ENCODE measurements around the gene PARN. TPM values are rescaled to one million over a fixed set of nuclear protein-coding genes. Genes with fewer than 3 reads are reported as not detected.

Gene PARN
- total and polyA plus RNA-seq, 2 of the 4 experiments (the other 2 are of a cell fraction) = 24.6 to 25.1 TPM

DNA sequence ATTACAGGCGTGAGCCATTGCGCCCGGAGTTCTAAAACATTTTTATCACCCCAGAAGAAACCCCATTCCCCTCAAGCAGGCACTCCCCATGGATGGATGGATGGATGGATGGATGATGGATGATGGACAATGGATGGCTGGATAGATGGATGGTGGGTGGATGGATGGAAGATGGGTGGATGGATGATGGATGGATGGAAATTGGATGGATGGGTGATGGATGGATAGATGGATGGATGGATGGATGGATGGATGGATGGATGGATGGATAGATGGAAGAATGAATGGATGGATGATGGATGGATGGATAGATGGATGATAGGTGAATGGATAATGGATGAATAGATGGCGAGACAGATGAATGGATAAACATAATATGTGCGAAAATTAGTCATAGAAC lies 47.6 kb upstream of the PARN start:
- H3K4ac ChIP-seq (ENCODE audit: low read depth, low read length) = no peak overlapping the region
- intact Hi-C loops (cut with micrococcal nuclease) = no loop called here
- H3K56ac ChIP-seq (ENCODE audit: extremely low read depth, insufficient read depth, low read length) = no peak overlapping the region
- H2AK5ac ChIP-seq (ENCODE audit: low read depth, low read length) = no peak overlapping the region
- in situ Hi-C loops (cut with MboI; ENCODE audit: low sequenced_read_pairs) = no loop called here
- no peaks in the 10 kb centered on the region for H3K4me1 ChIP-seq (ENCODE audit: control insufficient read depth, insufficient read depth, low read length)
- H4K91ac ChIP-seq (ENCODE audit: insufficient read depth, low read depth, low read length) = no peak overlapping the region
- H3K9me3 ChIP-seq (ENCODE audit: control insufficient read depth, insufficient read depth, low read length) = no peaks in the 10 kb centered on the region
- CTCF ChIA-PET = no interaction called here
- POLR2A ChIA-PET (ENCODE audit: unreplicated experiment) = no interaction called here
- no peak overlapping the region for H3K9ac ChIP-seq (ENCODE audit: low read depth, low read length)
- ATAC-seq (ENCODE audit: low read depth) = no peak
- dilution Hi-C loops (cut with HindIII; ENCODE audit: low sequenced_read_pairs, unreplicated experiment) = no loop called here
- H3K36me3 ChIP-seq (ENCODE audit: control insufficient read depth, insufficient read depth, low read length) = no peaks in the 10 kb centered on the region
- no peak overlapping the region for H2BK5ac ChIP-seq (ENCODE audit: low read depth, low read length, poor library complexity, severe bottlenecking)
- H3K18ac ChIP-seq (ENCODE audit: low read depth, low read length) = no peak overlapping the region
- no peak overlapping the region for H2AK9ac ChIP-seq (replicated peaks; ENCODE audit: low read depth, low read length, poor library complexity)
- no peak overlapping the region for H3K23ac ChIP-seq (ENCODE audit: low read depth, low read length)
- no peaks in the 10 kb centered on the region for H3K27me3 ChIP-seq (ENCODE audit: control insufficient read depth, insufficient read depth, low read length)
- no peak overlapping the region for H2BK15ac ChIP-seq (ENCODE audit: low read depth, low read length)
- no peak overlapping the region for H4K5ac ChIP-seq (ENCODE audit: low read depth, low read length)
- no peak overlapping the region for H3K4me2 ChIP-seq (ENCODE audit: low read depth, low read length)
- H3K79me1 ChIP-seq (ENCODE audit: low read depth in 1 of 2, low read length in 2 of 2) = no peaks in the 10 kb centered on the region
- BruUV-seq (replicated peaks) = no TSS peak
- 57% methylated on average over 2 of the region's 5 CpGs; no CpG with 5 or more reads in 1 of the 2 experiments for WGBS, 2 experiments (ENCODE audit: extremely low coverage in 2 of 2, insufficient read length in 1 of 2)
- TF ChIP-seq RCOR1 (IDR thresholded peaks at IDR 0.05; ENCODE audit: insufficient replicate concordance, low read length) (no peak), POLR2A (IDR thresholded peaks at IDR 0.05; ENCODE audit: low read depth, low read length) (no peak), RFX5 (IDR thresholded peaks at IDR 0.05; ENCODE audit: low read depth, low read length) (no peak), CEBPB (IDR thresholded peaks at IDR 0.05; ENCODE audit: low read depth, low read length) (no peak), BHLHE40 (IDR thresholded peaks at IDR 0.05; ENCODE audit: low read depth, low read length) (no peak), NFE2L2 (IDR thresholded peaks at IDR 0.05; ENCODE audit: low read depth, low read length) (no peak), MAZ (IDR thresholded peaks at IDR 0.05; ENCODE audit: borderline replicate concordance, low read depth, low read length) (no peak), CHD1 (IDR thresholded peaks at IDR 0.05; ENCODE audit: low read depth, low read length) (no peak), SMC3 (IDR thresholded peaks at IDR 0.05; ENCODE audit: low read depth, low read length) (no peak), MAFK (IDR thresholded peaks at IDR 0.05; ENCODE audit: low read depth, low read length) (no peak), MXI1 (IDR thresholded peaks at IDR 0.05; ENCODE audit: borderline replicate concordance, low read depth, low read length) (no peak), RAD21 (IDR thresholded peaks at IDR 0.05; ENCODE audit: low read length) (no peak), FOS (IDR thresholded peaks at IDR 0.05; ENCODE audit: low read depth, low read length) (no peak)
- TF ChIP-seq, protein P1, sequence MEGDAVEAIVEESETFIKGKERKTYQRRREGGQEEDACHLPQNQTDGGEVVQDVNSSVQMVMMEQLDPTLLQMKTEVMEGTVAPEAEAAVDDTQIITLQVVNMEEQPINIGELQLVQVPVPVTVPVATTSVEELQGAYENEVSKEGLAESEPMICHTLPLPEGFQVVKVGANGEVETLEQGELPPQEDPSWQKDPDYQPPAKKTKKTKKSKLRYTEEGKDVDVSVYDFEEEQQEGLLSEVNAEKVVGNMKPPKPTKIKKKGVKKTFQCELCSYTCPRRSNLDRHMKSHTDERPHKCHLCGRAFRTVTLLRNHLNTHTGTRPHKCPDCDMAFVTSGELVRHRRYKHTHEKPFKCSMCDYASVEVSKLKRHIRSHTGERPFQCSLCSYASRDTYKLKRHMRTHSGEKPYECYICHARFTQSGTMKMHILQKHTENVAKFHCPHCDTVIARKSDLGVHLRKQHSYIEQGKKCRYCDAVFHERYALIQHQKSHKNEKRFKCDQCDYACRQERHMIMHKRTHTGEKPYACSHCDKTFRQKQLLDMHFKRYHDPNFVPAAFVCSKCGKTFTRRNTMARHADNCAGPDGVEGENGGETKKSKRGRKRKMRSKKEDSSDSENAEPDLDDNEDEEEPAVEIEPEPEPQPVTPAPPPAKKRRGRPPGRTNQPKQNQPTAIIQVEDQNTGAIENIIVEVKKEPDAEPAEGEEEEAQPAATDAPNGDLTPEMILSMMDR (conservative IDR thresholded peaks at IDR 0.05; ENCODE audit: low read depth, low read length) = no peak
- TF ChIP-seq, protein P2, sequence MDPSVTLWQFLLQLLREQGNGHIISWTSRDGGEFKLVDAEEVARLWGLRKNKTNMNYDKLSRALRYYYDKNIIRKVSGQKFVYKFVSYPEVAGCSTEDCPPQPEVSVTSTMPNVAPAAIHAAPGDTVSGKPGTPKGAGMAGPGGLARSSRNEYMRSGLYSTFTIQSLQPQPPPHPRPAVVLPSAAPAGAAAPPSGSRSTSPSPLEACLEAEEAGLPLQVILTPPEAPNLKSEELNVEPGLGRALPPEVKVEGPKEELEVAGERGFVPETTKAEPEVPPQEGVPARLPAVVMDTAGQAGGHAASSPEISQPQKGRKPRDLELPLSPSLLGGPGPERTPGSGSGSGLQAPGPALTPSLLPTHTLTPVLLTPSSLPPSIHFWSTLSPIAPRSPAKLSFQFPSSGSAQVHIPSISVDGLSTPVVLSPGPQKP (IDR thresholded peaks at IDR 0.05; ENCODE audit: borderline replicate concordance, low read depth, low read length) = no peak
- TF ChIP-seq, protein P3, sequence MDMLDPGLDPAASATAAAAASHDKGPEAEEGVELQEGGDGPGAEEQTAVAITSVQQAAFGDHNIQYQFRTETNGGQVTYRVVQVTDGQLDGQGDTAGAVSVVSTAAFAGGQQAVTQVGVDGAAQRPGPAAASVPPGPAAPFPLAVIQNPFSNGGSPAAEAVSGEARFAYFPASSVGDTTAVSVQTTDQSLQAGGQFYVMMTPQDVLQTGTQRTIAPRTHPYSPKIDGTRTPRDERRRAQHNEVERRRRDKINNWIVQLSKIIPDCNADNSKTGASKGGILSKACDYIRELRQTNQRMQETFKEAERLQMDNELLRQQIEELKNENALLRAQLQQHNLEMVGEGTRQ (IDR thresholded peaks at IDR 0.05; ENCODE audit: low read depth, low read length) = no peak
- no peak for DNase-seq
- H3K9me1 ChIP-seq (ENCODE audit: insufficient read depth, low read length) = no peaks in the 10 kb centered on the region
- H4K8ac ChIP-seq (ENCODE audit: low read depth in 2 of 2, low read length in 2 of 2) = no peak overlapping the region
- no peak overlapping the region for H3K27ac ChIP-seq (ENCODE audit: insufficient read depth, low read length)
- no peak overlapping the region for H2BK20ac ChIP-seq (ENCODE audit: low read depth, low read length)
- H2BK120ac ChIP-seq (ENCODE audit: low read depth, low read length) = no peak overlapping the region
- no peak overlapping the region for H2AFZ ChIP-seq (replicated peaks; ENCODE audit: low read length, poor library complexity)
- H3K14ac ChIP-seq (replicated peaks; ENCODE audit: low read depth, low read length) = no peak overlapping the region
- H4K20me1 ChIP-seq (ENCODE audit: insufficient read depth, low read length) = no peaks in the 10 kb centered on the region
- H3K4me3 ChIP-seq (ENCODE audit: insufficient read depth, low read depth, low read length) = no peak overlapping the region
